GM23338 (cell line): ENCODE measurements around the gene PPP2R1A. TPM values are rescaled to one million over a fixed set of nuclear protein-coding genes. Genes with fewer than 3 reads are reported as not detected.

Experiments used
- ATAC-seq: fragments of 200-7000 bp; cut with Tn5 transposase; 3 replicates; pipeline ENCODE4 v1.9.1; 2020
- DNase-seq: peaks from one replicate; pipeline ENCODE4 v3.0.0-alpha.2; 2015; ENCODE audit warnings: low spot score
- H2AFZ ChIP-seq: fragments of 200-600 bp; sonication (generic); 2 replicates; pipeline ENCODE4 v1.8.0; 2016; ENCODE audit warnings: antibody characterized with exemption, mild to moderate bottlenecking, moderate library complexity
- H3F3A ChIP-seq: fragments of 200-600 bp; sonication (generic); replicated peaks from 2 replicates; pipeline ENCODE4 v1.8.0; 2017; ENCODE audit warnings: antibody characterized with exemption, mixed run types, low read depth
- H3K27ac ChIP-seq: fragments of 200-600 bp; sonication (generic); 2 replicates; pipeline ENCODE4 v1.6.1; 2016; ENCODE audit warnings: low read depth
- H3K27me3 ChIP-seq: fragments of 200-600 bp; sonication (generic); 2 replicates; pipeline ENCODE4 v1.8.0; 2016; ENCODE audit warnings: mild to moderate bottlenecking, mixed run types, moderate library complexity; ENCODE audit not compliant: insufficient read depth
- H3K36me3 ChIP-seq: fragments of 200-600 bp; sonication (generic); 2 replicates; pipeline ENCODE4 v1.8.0; 2016; ENCODE audit warnings: mild to moderate bottlenecking; ENCODE audit not compliant: insufficient read depth
- H3K4me1 ChIP-seq: fragments of 200-600 bp; sonication (generic); 2 replicates; pipeline ENCODE4 v1.8.0; 2016; ENCODE audit warnings: mild to moderate bottlenecking, moderate library complexity; ENCODE audit not compliant: insufficient read depth
- H3K4me2 ChIP-seq: fragments of 200-600 bp; sonication (generic); 2 replicates; pipeline ENCODE4 v1.7.1; 2017; ENCODE audit warnings: mixed run types
- H3K4me3 ChIP-seq: fragments of 200-600 bp; sonication (generic); 2 replicates; pipeline ENCODE4 v1.6.1; 2016; ENCODE audit warnings: mixed run types
- H3K79me2 ChIP-seq: fragments of 200-600 bp; sonication (generic); replicated peaks from 2 replicates; pipeline ENCODE4 v1.8.0; 2017; ENCODE audit warnings: mild to moderate bottlenecking; ENCODE audit not compliant: insufficient read depth
- H3K9me2 ChIP-seq: fragments of 200-600 bp; sonication (generic); 2 replicates; pipeline ENCODE4 v1.8.0; 2017; ENCODE audit not compliant: insufficient read depth
- H4K20me1 ChIP-seq: fragments of 200-600 bp; sonication (generic); replicated peaks from 2 replicates; pipeline ENCODE4 v1.8.0; 2017; ENCODE audit warnings: mild to moderate bottlenecking; ENCODE audit not compliant: insufficient read depth
- H3K27ac Mint-ChIP-seq: 2 replicates; pipeline ENCODE4 v1.8.0; 2020; ENCODE audit warnings: inconsistent platforms, mild to moderate bottlenecking, moderate library complexity, mixed read lengths
- H3K27me3 Mint-ChIP-seq: 3 replicates; pipeline ENCODE4 v1.8.0; 2022; ENCODE audit warnings: low read depth, mild to moderate bottlenecking, moderate library complexity, mixed read lengths, inconsistent platforms; ENCODE audit not compliant: insufficient read depth, poor library complexity
- H3K36me3 Mint-ChIP-seq: 3 replicates; pipeline ENCODE4 v1.8.0; 2021; ENCODE audit warnings: low read depth, mild to moderate bottlenecking, inconsistent platforms, moderate library complexity, mixed read lengths
- H3K4me1 Mint-ChIP-seq: 3 replicates; pipeline ENCODE4 v1.8.0; 2020; ENCODE audit warnings: mild to moderate bottlenecking, inconsistent platforms, mixed read lengths
- H3K4me3 Mint-ChIP-seq: 3 replicates; pipeline ENCODE4 v1.8.0; 2021; ENCODE audit warnings: moderate library complexity, mild to moderate bottlenecking, inconsistent platforms, mixed read lengths
- H3K9me3 Mint-ChIP-seq: 3 replicates; pipeline ENCODE4 v1.8.0; 2020; ENCODE audit warnings: moderate library complexity, mild to moderate bottlenecking, inconsistent platforms, mixed read lengths
- CREB1 ChIP-seq: fragments of 250-450 bp; sonication (Bioruptor Pico); IDR thresholded peaks from 2 replicates; pipeline ENCODE4 v1.5.0; 2020; ENCODE audit warnings: low read depth, mild to moderate bottlenecking, moderate library complexity
- CTCF ChIP-seq, 2 experiments: fragments of 200-600 bp in 1 of 2; sonication (generic) in 1 of 2; conservative IDR thresholded peaks; 2 replicates each; pipeline versions ENCODE4 v1.5.1 to v1.6.1; 2016 to 2017; ENCODE audit warnings: antibody characterized with exemption in 2 of 2, low read depth in 2 of 2, mild to moderate bottlenecking in 2 of 2, moderate library complexity in 1 of 2
- EZH2phosphoT487 ChIP-seq: fragments of 200-600 bp; sonication (generic); IDR thresholded peaks from one replicate; pipeline ENCODE4 v1.8.1; 2018; ENCODE audit warnings: antibody characterized with exemption; ENCODE audit not compliant: unreplicated experiment
- JUNB ChIP-seq: IDR thresholded peaks from one replicate; pipeline ENCODE4 v1.6.1; 2016; ENCODE audit warnings: antibody characterized with exemption; ENCODE audit not compliant: unreplicated experiment
- POLR2AphosphoS5 ChIP-seq: IDR thresholded peaks from 2 replicates; pipeline ENCODE4 v1.6.1; 2016; ENCODE audit warnings: antibody characterized with exemption, low read depth
- REST ChIP-seq: IDR thresholded peaks from one replicate; pipeline ENCODE4 v1.6.1; 2018; ENCODE audit warnings: antibody characterized with exemption; ENCODE audit not compliant: unreplicated experiment
- STAT1 ChIP-seq: IDR thresholded peaks from one replicate; pipeline ENCODE4 v1.6.1; 2016; ENCODE audit warnings: antibody characterized with exemption; ENCODE audit not compliant: unreplicated experiment
- ZNF114 ChIP-seq: fragments of 250-450 bp; sonication (Bioruptor Pico); IDR thresholded peaks from 2 replicates; pipeline ENCODE4 v1.5.0; 2020; ENCODE audit warnings: mild to moderate bottlenecking, moderate library complexity
- ZNF331 ChIP-seq: fragments of 250-450 bp; sonication (Bioruptor Pico); IDR thresholded peaks from 2 replicates; pipeline ENCODE4 v1.5.0; 2020; ENCODE audit warnings: low read depth, mild to moderate bottlenecking, moderate library complexity
- polyA plus RNA-seq: library from polyadenylated mRNA; unstranded; fragments of >200 nt; fragmentation: Nextera tagmentation; extraction: Ambion mirVana; gene quantifications from 2 replicates; pipeline ENCODE4 v1.2.1, GENCODE V29; 2016
- total RNA-seq: library from RNA; depleted of rRNA; stranded (reverse); fragments of >200 nt; shearing (Covaris generic); gene quantifications from 2 replicates; pipeline ENCODE4 v1.2.3, GENCODE V29; 2014
- TF ChIP-seq, protein P1 (sequence below): IDR thresholded peaks from 2 replicates; pipeline ENCODE4 v1.6.1; 2016; ENCODE audit warnings: antibody characterized with exemption

The PPP2R1A gene
- total and polyA plus RNA-seq, 2 experiments from 2014 or later, result 212 to 381 TPM

- H3K4me3 ChIP-seq, result peak within 1 kb of the TSS; percentile 98
- peak; percentile 98 for DNase-seq
- Mint-ChIP-seq H3K36me3 (peaks cover 45% of the 10 kb centered on the region), H3K27ac (peak within 1 kb of the TSS; percentile 98), H3K9me3 (peaks cover 9% of the 10 kb centered on the region), H3K4me3 (peak within 1 kb of the TSS; percentile 97), H3K4me1 (peaks cover 15% of the 10 kb centered on the region; the same call in 2 of the 3 replicates), H3K27me3 (peaks cover 14% of the 10 kb centered on the region)
- H4K20me1 ChIP-seq, result peaks cover 17% of the 10 kb centered on the region
- peak; percentile 97 for ATAC-seq
- no peaks in the 10 kb centered on the region; the same call in 1 of the 2 replicates for H3K9me2 ChIP-seq
- TF ChIP-seq CTCF (conservative IDR thresholded peaks at IDR 0.05; ENCODE audit: low read depth in 2 of 2) (no peak), POLR2AphosphoS5 (peak; percentile 93), ZNF114 (CRISPR knock-in tag) (no peak), CREB1 (CRISPR knock-in tag) (peak; percentile 61)
- TF ChIP-seq, protein P1, sequence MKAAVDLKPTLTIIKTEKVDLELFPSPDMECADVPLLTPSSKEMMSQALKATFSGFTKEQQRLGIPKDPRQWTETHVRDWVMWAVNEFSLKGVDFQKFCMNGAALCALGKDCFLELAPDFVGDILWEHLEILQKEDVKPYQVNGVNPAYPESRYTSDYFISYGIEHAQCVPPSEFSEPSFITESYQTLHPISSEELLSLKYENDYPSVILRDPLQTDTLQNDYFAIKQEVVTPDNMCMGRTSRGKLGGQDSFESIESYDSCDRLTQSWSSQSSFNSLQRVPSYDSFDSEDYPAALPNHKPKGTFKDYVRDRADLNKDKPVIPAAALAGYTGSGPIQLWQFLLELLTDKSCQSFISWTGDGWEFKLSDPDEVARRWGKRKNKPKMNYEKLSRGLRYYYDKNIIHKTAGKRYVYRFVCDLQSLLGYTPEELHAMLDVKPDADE, result 0 out of 2 replicates have a peak, but pooled peaks have one; percentile 26
- H3F3A ChIP-seq, result no peaks in the 10 kb centered on the region
- H3K4me1 ChIP-seq, result peaks cover 9% of the 10 kb centered on the region
- no peaks in the 10 kb centered on the region for H3K27me3 ChIP-seq
- peaks cover 5% of the 10 kb centered on the region; the same call in 1 of the 2 replicates for H3K36me3 ChIP-seq
- H3K27ac ChIP-seq, result peak within 1 kb of the TSS; percentile 96
- peak within 1 kb of the TSS; percentile 40; the same call in 1 of the 2 replicates for H2AFZ ChIP-seq
- H3K4me2 ChIP-seq, result peak within 1 kb of the TSS; percentile 93
- H3K79me2 ChIP-seq, result peaks cover 51% of the 10 kb centered on the region
Measured at GRCh38 chr19:52269338-52270261, 79.7 kb downstream of the PPP2R1A start, which contains the start of gene ZNF766. Gene ZNF766 (plus strand): TSS chr19:52269587. CDS start chr19:52269614, 27 bp downstream.

GRCh38 chr19:52270266-52270885 lies 80.5 kb downstream of the PPP2R1A start:
- Mint-ChIP-seq H3K27ac (peak overlapping the region; percentile 98), H3K9me3 (peaks cover 9% of the 10 kb centered on the region), H3K4me3 (peak overlapping the region; percentile 97), H3K4me1 (peaks cover 15% of the 10 kb centered on the region; the same call in 2 of the 3 replicates), H3K27me3 (peaks cover 14% of the 10 kb centered on the region), H3K36me3 (peaks cover 46% of the 10 kb centered on the region)
- DNase-seq (peak; percentile 35), ATAC-seq (peak; percentile 30)
- TF ChIP-seq CTCF (conservative IDR thresholded peaks at IDR 0.05; ENCODE audit: low read depth in 2 of 2), result no peak
- TF ChIP-seq STAT1, result no peak
- TF ChIP-seq ZNF331 (CRISPR knock-in tag), result no peak
- no peak for TF ChIP-seq POLR2AphosphoS5
- TF ChIP-seq JUNB, result no peak
- TF ChIP-seq REST, result no peak
- TF ChIP-seq EZH2phosphoT487, result no peak
- TF ChIP-seq, protein P1, result no peak
- H3K4me3 ChIP-seq, result peak overlapping the region; percentile 98
- H3K9me2 ChIP-seq, result no peaks in the 10 kb centered on the region; the same call in 1 of the 2 replicates
- H3K36me3 ChIP-seq, result peaks cover 5% of the 10 kb centered on the region; the same call in 1 of the 2 replicates
- H2AFZ ChIP-seq, result peak overlapping the region; percentile 40; the same call in 1 of the 2 replicates
- no peaks in the 10 kb centered on the region for H3F3A ChIP-seq
- peaks cover 58% of the 10 kb centered on the region for H3K79me2 ChIP-seq
- H4K20me1 ChIP-seq, result peaks cover 25% of the 10 kb centered on the region
- no peaks in the 10 kb centered on the region for H3K27me3 ChIP-seq
- peak overlapping the region; percentile 93 for H3K4me2 ChIP-seq
- H3K27ac ChIP-seq, result peak overlapping the region; percentile 96
- H3K4me1 ChIP-seq, result peaks cover 9% of the 10 kb centered on the region
